ENCODE measurements around the gene LY6G6F.

Gene LY6G6F

GRCh38 chr6:31676322-31676903, 30.3 kb upstream of the LY6G6F start:
- in situ Hi-C loops (cut with MboI; ENCODE audit: low sequenced_read_pairs): no loop called here

- in situ Hi-C loops (cut with MboI; ENCODE audit: low sequenced_read_pairs): no loop called here
Measured at GRCh38 chr6:31676904-31677303, 29.8 kb upstream of the LY6G6F start.

- in situ Hi-C loops (cut with MboI; ENCODE audit: low sequenced_read_pairs): no loop called here
Measured at GRCh38 chr6:31677955-31678354, 28.7 kb upstream of the LY6G6F start.

- in situ Hi-C loops (cut with MboI; ENCODE audit: low sequenced_read_pairs): no loop called here
Measured at GRCh38 chr6:31680226-31681134, 26.2 kb upstream of the LY6G6F start, which contains the start of gene LY6G5C. Gene LY6G5C, minus strand, starts transcription at chr6:31681067. Its CDS starts 694 bp downstream, at chr6:31680373.

- in situ Hi-C loops (cut with MboI; ENCODE audit: low sequenced_read_pairs): no loop called here
Measured at GRCh38 chr6:31681135-31681671, 25.5 kb upstream of the LY6G6F start.

- in situ Hi-C loops (cut with MboI; ENCODE audit: low sequenced_read_pairs): no loop called here
Measured at GRCh38 chr6:31683591-31683990, 23.1 kb upstream of the LY6G6F start.

GRCh38 chr6:31686483-31686882, 20.2 kb upstream of the LY6G6F start:
- in situ Hi-C loops (cut with MboI; ENCODE audit: low sequenced_read_pairs): no loop called here

GRCh38 chr6:31687321-31687720, 19.3 kb upstream of the LY6G6F start:
- in situ Hi-C loops (cut with MboI; ENCODE audit: low sequenced_read_pairs): no loop called here

GRCh38 chr6:31687860-31688693, 18.6 kb upstream of the LY6G6F start:
- in situ Hi-C loops (cut with MboI; ENCODE audit: low sequenced_read_pairs): no loop called here

- in situ Hi-C loops (cut with MboI; ENCODE audit: low sequenced_read_pairs): no loop called here
Measured at GRCh38 chr6:31689249-31690110, 17.2 kb upstream of the LY6G6F start.

- in situ Hi-C loops (cut with MboI; ENCODE audit: low sequenced_read_pairs): no loop called here
Measured at GRCh38 chr6:31690231-31691077, 16.2 kb upstream of the LY6G6F start.

- in situ Hi-C loops (cut with MboI; ENCODE audit: low sequenced_read_pairs): no loop called here
Measured at GRCh38 chr6:31691078-31691463, 15.6 kb upstream of the LY6G6F start.

- in situ Hi-C loops (cut with MboI; ENCODE audit: low sequenced_read_pairs): no loop called here
Measured at GRCh38 chr6:31691564-31692108, 15.0 kb upstream of the LY6G6F start.

GRCh38 chr6:31692353-31692752, 14.3 kb upstream of the LY6G6F start:
- in situ Hi-C loops (cut with MboI; ENCODE audit: low sequenced_read_pairs): no loop called here

GRCh38 chr6:31692886-31693285, 13.8 kb upstream of the LY6G6F start:
- in situ Hi-C loops (cut with MboI; ENCODE audit: low sequenced_read_pairs): no loop called here

- in situ Hi-C loops (cut with MboI; ENCODE audit: low sequenced_read_pairs): no loop called here
Measured at GRCh38 chr6:31693535-31693934, 13.1 kb upstream of the LY6G6F start.

GRCh38 chr6:31697555-31697954, 9.1 kb upstream of the LY6G6F start:
- in situ Hi-C loops (cut with MboI; ENCODE audit: low sequenced_read_pairs): no loop called here

- in situ Hi-C loops (cut with MboI; ENCODE audit: low sequenced_read_pairs): no loop called here
Measured at GRCh38 chr6:31700740-31701401, 5.8 kb upstream of the LY6G6F start.

Data from hTERT RPE-1 (cell line).